Measurements from ENCODE around the gene PSEN2.

Gene PSEN2

GRCh38 chr1:226887006-226887405 is 16.6 kb downstream of the PSEN2 start:
- peak; percentile 65 for DNase-seq

DNA sequence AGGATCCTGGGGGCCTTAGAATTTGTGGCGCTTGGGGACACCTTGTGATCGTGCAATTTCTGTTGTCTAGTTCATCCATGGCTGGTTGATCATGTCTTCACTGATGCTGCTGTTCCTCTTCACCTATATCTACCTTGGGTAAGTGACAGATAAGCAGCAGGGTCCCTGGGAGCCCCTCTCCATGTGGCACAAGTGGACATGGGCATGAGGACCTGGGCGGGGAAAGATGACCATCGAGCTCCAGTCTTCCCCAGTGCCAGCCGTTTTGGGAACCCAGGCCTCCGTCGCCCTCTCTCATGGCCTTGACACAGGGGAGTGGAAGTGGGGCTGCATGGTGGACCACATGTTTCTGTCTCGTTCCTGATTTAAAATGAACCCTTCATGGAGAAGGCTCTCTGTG is 17.6 kb downstream of the PSEN2 start:
- no peak for DNase-seq

DNA sequence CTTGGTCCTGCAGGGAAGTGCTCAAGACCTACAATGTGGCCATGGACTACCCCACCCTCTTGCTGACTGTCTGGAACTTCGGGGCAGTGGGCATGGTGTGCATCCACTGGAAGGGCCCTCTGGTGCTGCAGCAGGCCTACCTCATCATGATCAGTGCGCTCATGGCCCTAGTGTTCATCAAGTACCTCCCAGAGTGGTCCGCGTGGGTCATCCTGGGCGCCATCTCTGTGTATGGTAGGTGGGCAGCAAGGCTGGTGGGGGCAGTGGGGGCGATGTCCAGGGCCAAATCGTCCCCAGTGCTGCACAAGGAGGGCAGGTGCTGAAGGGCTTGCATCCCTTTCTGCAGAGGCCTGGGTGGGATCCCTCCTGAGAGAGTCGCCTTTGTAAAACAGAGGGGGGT is 18.4 kb downstream of the PSEN2 start:
- DNase-seq: no peak

GRCh38 chr1:226889616-226890330 is 19.4 kb downstream of the PSEN2 start:
- DNase-seq: no peak

DNA sequence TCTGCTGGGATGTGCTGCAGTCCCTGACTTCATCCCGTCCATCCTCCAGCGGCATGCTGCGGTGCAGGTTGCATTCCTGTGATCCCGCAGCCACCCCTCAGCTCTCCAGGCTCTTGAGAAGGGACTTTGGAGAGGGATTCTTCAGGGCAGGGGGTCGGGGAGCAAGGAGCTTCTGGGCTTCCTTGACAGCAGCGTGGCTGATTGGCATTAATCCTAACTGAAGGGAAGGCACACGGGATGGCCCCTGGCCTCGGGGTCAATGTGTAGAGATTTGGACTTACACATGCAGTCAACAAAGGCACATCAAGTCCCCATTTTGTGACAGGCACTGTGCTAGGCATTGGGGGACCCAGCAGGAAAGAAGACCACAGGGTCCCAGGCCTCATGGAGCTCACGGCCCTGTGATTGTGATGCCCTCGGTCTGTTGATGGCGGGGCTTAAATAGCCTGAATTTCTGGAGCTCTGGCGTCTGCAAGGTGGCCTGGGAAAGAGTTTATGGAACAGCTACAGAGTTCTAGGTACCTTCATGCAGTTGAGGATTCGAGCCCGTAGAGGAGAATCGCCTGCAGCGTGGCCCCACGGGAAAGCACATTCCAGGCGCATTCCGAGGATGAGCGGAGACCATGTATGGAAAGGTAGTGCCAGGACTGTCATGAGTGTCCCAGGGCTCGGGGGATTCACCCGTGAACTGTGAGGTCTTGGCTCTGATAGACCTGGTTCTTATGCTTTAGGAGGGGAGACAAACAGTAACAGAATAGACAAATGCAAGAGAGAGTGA is 20.1 kb downstream of the PSEN2 start:
- no peak for DNase-seq

DNA sequence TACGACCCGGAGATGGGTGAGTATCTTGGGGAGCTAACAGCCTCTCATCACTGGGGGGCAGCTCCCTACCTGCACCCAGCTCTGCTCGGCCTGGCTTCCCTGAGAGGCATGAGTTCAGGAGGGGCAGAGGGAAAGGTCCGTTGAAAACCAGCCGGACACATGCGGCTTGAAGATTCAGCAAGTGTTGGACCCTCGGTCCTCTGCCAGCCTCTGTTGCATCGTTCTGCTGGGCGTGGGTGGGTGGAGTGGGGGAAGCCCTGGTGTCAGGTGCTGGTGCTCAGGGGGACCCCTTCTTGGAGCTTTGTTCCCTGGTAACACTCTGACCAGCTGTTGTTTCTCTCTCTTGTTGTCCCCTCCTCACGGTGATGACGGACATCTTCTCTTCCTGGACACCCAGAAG is 20.9 kb downstream of the PSEN2 start:
- DNase-seq: no peak

DNA sequence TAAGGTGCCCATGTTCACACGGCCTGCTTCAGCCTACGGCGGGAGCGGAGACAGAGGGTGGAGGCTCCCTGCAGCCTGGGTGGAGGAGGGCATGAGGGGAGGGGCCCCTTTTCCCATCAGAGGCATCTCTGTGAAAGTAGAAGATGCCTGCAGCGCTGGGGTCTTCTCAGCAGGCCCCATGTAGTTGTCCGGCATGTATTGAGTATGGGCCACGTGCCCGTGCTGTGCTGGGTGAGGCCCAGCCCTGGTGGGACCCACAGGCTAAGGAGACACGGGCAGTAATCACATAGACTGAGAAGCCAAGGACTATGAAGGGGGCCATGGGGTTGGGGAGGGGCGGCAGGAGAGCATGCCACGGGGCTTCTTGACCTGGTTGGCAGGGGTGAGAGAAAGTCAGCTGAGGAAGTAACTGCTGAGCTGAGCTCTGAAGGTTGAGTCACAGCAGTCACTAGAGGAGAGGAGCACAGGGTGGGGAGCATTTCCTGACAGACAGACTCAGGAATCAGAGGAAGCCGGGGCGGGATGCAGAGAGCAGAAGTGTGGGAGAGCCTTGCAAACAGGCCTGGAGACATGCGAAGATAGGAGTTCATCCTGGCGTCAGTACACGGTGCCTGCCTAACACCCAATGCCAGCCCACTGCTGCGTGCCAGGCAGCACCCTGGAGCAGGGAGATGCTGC is 21.6 kb downstream of the PSEN2 start:
- no peak for DNase-seq

- DNase-seq: peak; percentile 30
These were observed 22.1 kb downstream of the PSEN2 start for GRCh38 chr1:226892524-226892875.

- DNase-seq: no peak
These were observed 23.5 kb downstream of the PSEN2 start for GRCh38 chr1:226893936-226894335.

DNA sequence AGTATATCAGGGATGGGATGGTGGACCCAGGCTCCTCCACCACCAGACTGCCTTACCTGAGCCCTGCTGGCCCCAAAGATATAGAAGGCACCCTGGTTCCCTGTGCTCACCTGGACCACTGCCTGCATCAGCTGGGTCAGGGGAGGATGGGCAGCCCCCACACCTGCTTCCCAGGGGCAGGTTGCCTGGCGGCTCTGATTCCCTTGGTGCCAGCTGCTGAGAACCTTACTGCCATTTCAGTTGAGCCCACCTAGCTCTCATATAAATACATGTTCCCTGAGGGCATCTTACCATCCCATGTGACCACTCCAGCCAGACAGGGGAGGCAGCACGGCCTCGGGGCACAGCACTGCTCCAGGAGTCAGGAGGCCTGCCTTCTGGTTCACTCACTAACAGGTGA is 24.4 kb downstream of the PSEN2 start:
- no peak for DNase-seq

GRCh38 chr1:226895644-226896043 is 25.2 kb downstream of the PSEN2 start:
- DNase-seq: no peak

- DNase-seq: no peak
These were observed 27.8 kb downstream of the PSEN2 start for GRCh38 chr1:226898246-226898645.

- no peak for DNase-seq
These were observed 31.0 kb downstream of the PSEN2 start for GRCh38 chr1:226901421-226901820.

DNA sequence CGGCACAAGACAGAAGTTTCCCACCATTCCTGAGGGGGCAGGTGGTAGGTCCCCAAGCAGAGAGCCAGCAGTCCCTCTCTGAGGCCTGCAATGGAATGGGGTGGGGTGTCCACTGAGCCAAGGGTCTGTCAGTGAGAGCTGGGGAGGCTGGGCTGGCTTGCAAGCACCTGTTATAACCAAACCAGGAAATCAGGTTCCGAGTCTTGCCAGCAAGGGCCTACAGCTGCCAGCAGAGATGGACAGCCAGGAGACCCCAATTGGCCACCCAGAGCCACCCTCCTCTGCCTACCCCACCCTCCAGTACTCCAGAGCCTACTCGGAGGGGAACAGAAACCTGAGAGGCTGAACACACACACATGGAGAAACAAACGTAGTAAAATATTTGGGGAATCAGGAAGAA is 32.2 kb downstream of the PSEN2 start:
- no peak for DNase-seq

GRCh38 chr1:226903819-226904716 is 33.7 kb downstream of the PSEN2 start:
- DNase-seq: no peak

- no peak for DNase-seq
These were observed 34.4 kb downstream of the PSEN2 start for GRCh38 chr1:226904772-226905171.

DNA sequence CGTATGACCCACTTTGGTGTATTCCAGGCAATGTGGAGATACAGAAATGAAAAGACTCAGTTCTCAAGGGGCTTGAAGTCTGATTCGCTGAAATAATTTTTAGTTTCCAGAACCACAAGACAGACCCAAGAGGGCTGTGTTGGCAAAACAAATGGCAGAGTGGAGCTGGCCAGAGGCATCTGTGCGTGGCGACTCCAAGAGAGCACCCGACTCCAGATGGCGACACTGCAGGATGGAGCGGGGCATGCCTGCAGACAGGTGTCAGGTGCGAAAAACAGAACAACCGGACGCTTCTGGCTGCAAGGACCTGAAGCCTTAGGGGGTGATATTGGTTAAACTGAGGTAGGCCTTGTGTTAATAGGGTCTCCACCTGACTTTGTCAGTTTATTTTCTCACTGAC is 38.0 kb downstream of the PSEN2 start:
- no peak for DNase-seq

DNA sequence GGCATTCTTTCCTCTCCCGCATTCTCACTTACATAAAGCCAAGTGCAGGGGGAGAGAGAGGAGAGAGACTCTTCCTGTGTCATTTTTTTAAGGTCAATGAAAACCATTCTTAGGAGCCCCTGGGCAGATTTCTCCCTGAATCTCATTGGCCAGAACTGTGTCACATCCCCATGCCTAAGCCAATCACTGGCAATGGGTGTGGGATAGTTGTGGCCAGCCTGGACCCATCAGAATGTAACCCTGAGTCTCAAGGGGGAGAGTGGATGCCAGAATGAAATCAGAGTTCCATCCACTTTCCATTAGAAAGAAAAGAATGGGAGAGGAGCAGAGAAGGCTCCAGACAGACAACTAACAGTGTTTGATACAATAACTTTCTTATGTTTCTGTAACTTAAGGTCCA is 38.5 kb downstream of the PSEN2 start:
- no peak for DNase-seq

DNA sequence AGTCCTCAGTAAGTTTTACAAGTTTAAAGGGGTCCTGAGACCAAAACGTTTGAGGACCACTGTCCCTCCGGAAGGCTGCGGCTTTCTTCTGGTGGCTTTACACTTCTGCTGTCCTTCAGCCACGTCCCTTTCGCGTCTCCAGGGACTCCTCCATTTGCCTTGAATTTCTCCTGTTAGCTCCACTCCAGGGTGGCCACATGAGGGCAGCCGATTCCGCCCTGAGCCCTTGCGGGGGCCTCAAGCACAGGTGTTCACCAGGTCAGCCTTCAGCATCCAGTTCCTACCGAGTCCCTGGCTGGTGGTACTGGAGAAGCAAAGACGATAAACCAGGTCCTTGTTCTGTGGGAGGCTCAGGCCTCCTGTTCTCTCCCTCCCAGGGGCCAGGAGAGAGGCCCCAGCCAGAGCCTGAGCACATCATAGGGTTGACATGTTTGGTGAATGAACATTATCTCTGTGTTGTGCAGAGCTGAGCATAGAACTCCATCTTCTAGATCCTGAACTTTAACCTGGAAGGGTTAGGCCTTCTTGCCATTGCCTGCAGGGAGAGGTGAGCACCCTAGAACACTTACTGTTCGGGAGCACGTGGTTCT is 42.3 kb downstream of the PSEN2 start:
- peak; percentile 74 for DNase-seq

GRCh38 chr1:226915672-226915995 is 45.2 kb downstream of the PSEN2 start:
- no peak for DNase-seq

DNA sequence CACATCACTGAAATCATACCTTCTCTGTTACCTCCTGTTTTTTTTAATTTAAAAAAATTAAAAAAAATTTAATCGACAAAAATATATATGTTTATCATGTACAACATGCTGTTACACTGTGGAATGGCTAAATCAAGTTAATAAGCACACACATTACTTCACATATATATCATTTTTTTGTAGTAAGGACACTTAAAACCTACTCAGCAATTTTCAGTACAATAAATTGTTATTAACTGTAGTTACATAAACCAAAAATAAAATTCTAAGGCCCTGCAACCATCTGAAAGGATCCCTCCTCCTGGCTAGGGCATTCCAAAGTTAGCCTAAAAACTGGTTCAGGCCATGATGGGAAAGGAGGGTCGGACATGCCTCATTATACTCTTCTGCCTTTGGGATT is 46.1 kb downstream of the PSEN2 start:
- no peak for DNase-seq

DNA sequence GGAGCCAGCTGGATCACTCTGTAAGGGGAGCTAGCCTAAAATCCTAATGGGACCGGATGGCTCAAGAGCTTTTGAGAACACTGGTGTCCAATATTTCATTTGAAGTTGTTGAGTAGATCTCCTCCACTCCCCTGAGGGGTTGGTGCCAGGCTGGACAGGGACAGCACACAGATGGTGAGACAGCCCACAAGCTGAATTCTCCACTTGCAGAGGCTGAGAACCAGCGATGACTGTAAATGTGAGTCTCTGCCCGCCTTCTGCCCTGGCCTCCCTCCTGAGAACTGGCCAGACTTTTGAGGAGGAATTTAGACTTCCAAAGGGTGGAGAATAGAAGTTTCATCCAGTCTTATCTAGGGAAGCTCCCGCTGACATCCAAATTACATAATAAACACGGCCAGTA is 49.2 kb downstream of the PSEN2 start:
- no peak for DNase-seq

DNA sequence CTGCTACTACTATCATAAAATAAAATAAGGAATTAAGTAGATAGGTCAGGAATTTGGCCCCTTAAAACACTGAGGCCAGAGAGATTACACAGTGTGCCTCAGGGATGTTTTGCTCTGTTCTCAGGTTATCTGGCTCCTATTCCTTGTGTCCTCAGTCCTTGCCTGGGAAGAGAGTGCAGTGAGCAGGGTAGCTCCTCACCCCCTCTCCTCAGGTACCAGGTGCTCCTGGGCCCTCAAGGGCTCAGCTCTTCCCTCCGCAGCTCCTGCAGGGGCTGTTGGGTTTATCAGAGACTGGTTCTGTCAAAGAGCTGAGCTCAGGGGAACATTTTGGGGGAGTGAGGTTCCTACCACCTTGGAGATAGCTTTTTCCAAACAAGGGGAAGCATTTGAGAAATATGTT is 49.6 kb downstream of the PSEN2 start:
- no peak for DNase-seq

Measured in NCI-H82 (cell line).